HCT116 (cell line): ENCODE data around the gene TMEM132D. TPM values are rescaled to one million over a fixed set of nuclear protein-coding genes. Genes with fewer than 3 reads are reported as not detected.

Source experiments
- ATAC-seq: fragments of 200-7000 bp; cut with Tn5 transposase; 2 replicates; pipeline ENCODE4 v1.9.1; 2020; ENCODE audit warnings: mild to moderate bottlenecking, moderate library complexity
- BruUV-seq: library from RNA; stranded (reverse); fragments of 400-500 nt; replicated peaks from 2 replicates; lab custom pipeline; 2021; lab: Mats Ljungman, UMichigan
- CTCF ChIA-PET: fragments of 300-600 bp; sonication (Branson Sonifier 250); formaldehyde crosslinking; loops from one replicate; lab custom pipeline; 2021; ENCODE audit warnings: antibody characterized with exemption; lab: Charles Lee
- POLR2A ChIA-PET: fragments of 300-600, 350-600 bp; sonication (Branson Sonifier 250); formaldehyde crosslinking; loops from one replicate; lab custom pipeline; 2021; ENCODE audit warnings: antibody characterized with exemption; lab: Charles Lee
- RAD21 ChIA-PET, 2 experiments: fragments of 300-600 bp; sonication (Branson Sonifier 250); formaldehyde crosslinking; loops; one replicate each; lab custom pipeline; 2023; ENCODE audit warnings: low total read pairs in 2 of 2; ENCODE audit not compliant: uncharacterized antibody in 2 of 2, unreplicated experiment in 2 of 2, low non-redundant PET in 1 of 2; lab: Charles Lee
- DNase-seq: peaks from one replicate; pipeline ENCODE4 v3.0.0-alpha.2; 2010; ENCODE audit warnings: low read depth, low spot score
- H2AFZ ChIP-seq: fragments of 200-600 bp; shearing (Covaris generic), sonication (generic); 2 replicates; pipeline ENCODE4 v1.6.1; 2017; ENCODE audit warnings: low read depth, mixed run types, mixed read lengths, antibody characterized with exemption, low read length; ENCODE audit not compliant: poor library complexity, severe bottlenecking
- H3K27ac ChIP-seq: 2 replicates; pipeline ENCODE4 v1.5.1; 2012; ENCODE audit warnings: low read depth, low read length
- H3K27me3 ChIP-seq: fragments of 200-600 bp; sonication (generic); 2 replicates; pipeline ENCODE4 v1.6.1; 2016; ENCODE audit warnings: mixed run types, low read length, mixed read lengths; ENCODE audit not compliant: insufficient read depth
- H3K36me3 ChIP-seq, 2 experiments: fragments of 200-500 bp in 1 of 2; fragments of 200-600 bp in 1 of 2; sonication (Bioruptor generic) in 1 of 2; sonication (generic) in 1 of 2; 2 replicates each; pipeline versions ENCODE4 v1.5.1 to v1.6.1; 2014 to 2016; ENCODE audit warnings: low read length in 2 of 2, inconsistent platforms in 1 of 2, mixed read lengths in 1 of 2, mixed run types in 1 of 2; ENCODE audit not compliant: insufficient read depth in 2 of 2, control insufficient read depth in 1 of 2
- H3K4me1 ChIP-seq, 2 experiments: fragments of 200-600 bp in 1 of 2; sonication (generic) in 1 of 2; 2 replicates each; pipeline versions ENCODE4 v1.5.1 to v1.6.1; 2012 to 2017; ENCODE audit warnings: low read length in 2 of 2, inconsistent platforms in 1 of 2, mild to moderate bottlenecking in 1 of 2, mixed read lengths in 1 of 2, mixed run types in 1 of 2, moderate library complexity in 1 of 2; ENCODE audit not compliant: insufficient read depth in 2 of 2, control insufficient read depth in 1 of 2
- H3K4me2 ChIP-seq: fragments of 200-600 bp; sonication (generic); 2 replicates; pipeline ENCODE4 v1.6.1; 2017; ENCODE audit warnings: mixed run types, low read length, mixed read lengths
- H3K4me3 ChIP-seq, 2 experiments: fragments of 200-600 bp in 1 of 2; sonication (generic) in 1 of 2; replicated peaks in 1 of 2; 2 replicates each; pipeline ENCODE4 v1.5.1; 2011 to 2016; ENCODE audit warnings: low read length in 2 of 2, control low read depth in 1 of 2, low read depth in 1 of 2, mild to moderate bottlenecking in 1 of 2, mixed read lengths in 1 of 2, mixed run types in 1 of 2
- H3K79me2 ChIP-seq: fragments of 200-600 bp; sonication (generic); 2 replicates; pipeline ENCODE4 v1.6.1; 2017; ENCODE audit warnings: mild to moderate bottlenecking, mixed run types, low read length, moderate library complexity, mixed read lengths; ENCODE audit not compliant: insufficient read depth
- H3K9ac ChIP-seq: fragments of 200-600 bp; sonication (generic); 2 replicates; pipeline ENCODE4 v1.6.1; 2016; ENCODE audit warnings: low read length, mixed read lengths
- H3K9me2 ChIP-seq: fragments of 200-600 bp; sonication (generic), shearing (Covaris generic); 2 replicates; pipeline ENCODE4 v1.6.1; 2017; ENCODE audit warnings: mixed run types, mild to moderate bottlenecking, moderate library complexity; ENCODE audit not compliant: insufficient read depth
- H3K9me3 ChIP-seq, 2 experiments: fragments of 200-500 bp in 1 of 2; fragments of 200-600 bp in 1 of 2; sonication (Bioruptor generic) in 1 of 2; sonication (generic) in 1 of 2; 2 replicates each; pipeline ENCODE4 v1.6.1; 2014 to 2017; ENCODE audit warnings: low read length in 2 of 2, mixed read lengths in 2 of 2, inconsistent platforms in 1 of 2, low read depth in 1 of 2, mild to moderate bottlenecking in 1 of 2, mixed run types in 1 of 2, moderate library complexity in 1 of 2; ENCODE audit not compliant: control insufficient read depth in 1 of 2, insufficient read depth in 1 of 2
- H4K20me1 ChIP-seq: fragments of 200-600 bp; sonication (generic), shearing (Covaris generic); 2 replicates; pipeline ENCODE4 v1.6.1; 2017; ENCODE audit warnings: mixed run types, mild to moderate bottlenecking, moderate library complexity; ENCODE audit not compliant: insufficient read depth
- EZH2phosphoT487 ChIP-seq: fragments of 200-600 bp; IDR thresholded peaks from 2 replicates; pipeline ENCODE4 v1.6.1; 2018; ENCODE audit warnings: antibody characterized with exemption, borderline replicate concordance
- intact Hi-C: fragments of 100-400 bp; cut with micrococcal nuclease; formaldehyde crosslinking; loops from 2 replicates; pipeline ENCODE4 v1.10.0; 2022
- total RNA-seq: library from RNA; stranded (reverse); gene quantifications from one replicate; pipeline ENCODE4 v1.2.1, GENCODE V29; 2021; ENCODE audit not compliant: unreplicated experiment
- TF ChIP-seq, protein P1 (sequence below), 3 experiments: fragments of 200-600 bp in 1 of 3; sonication (generic) in 1 of 3; IDR thresholded peaks in 2 of 3; conservative IDR thresholded peaks in 1 of 3; 2 replicates each; pipeline ENCODE4 v1.5.1; 2012 to 2017; ENCODE audit warnings: low read depth in 2 of 3, low read length in 2 of 3, antibody characterized with exemption in 1 of 3, borderline replicate concordance in 1 of 3, control low read depth in 1 of 3, mild to moderate bottlenecking in 1 of 3, mixed read lengths in 1 of 3, mixed run types in 1 of 3, moderate library complexity in 1 of 3; ENCODE audit not compliant: insufficient read depth in 1 of 3
- TF ChIP-seq, protein P2 (sequence below): IDR thresholded peaks from 2 replicates; pipeline ENCODE4 v1.6.1; 2012; ENCODE audit warnings: low read depth

Gene TMEM132D
- total RNA-seq, 1 experiment from 2014 or later, result not detected

DNA sequence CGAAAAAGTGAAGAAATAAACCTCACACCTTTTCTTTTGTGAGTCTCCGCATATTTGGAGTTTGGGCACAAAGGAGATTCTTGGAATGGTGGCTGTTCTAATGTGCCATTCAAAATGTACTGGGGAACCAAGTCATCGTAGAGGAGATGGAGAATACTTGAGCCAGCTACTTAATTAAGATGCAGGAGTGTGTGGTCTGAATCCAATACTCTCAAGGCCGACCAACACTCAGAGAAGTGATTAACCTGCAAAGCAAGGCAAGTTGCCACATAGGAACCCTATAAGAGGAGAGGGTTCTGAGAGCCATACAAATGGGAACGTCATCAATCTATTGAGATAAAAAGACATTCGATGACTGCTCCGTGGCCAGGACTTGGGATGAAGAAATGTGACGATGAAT lies 603.8 kb downstream of the TMEM132D start (continued):
- TF ChIP-seq, protein P1, sequence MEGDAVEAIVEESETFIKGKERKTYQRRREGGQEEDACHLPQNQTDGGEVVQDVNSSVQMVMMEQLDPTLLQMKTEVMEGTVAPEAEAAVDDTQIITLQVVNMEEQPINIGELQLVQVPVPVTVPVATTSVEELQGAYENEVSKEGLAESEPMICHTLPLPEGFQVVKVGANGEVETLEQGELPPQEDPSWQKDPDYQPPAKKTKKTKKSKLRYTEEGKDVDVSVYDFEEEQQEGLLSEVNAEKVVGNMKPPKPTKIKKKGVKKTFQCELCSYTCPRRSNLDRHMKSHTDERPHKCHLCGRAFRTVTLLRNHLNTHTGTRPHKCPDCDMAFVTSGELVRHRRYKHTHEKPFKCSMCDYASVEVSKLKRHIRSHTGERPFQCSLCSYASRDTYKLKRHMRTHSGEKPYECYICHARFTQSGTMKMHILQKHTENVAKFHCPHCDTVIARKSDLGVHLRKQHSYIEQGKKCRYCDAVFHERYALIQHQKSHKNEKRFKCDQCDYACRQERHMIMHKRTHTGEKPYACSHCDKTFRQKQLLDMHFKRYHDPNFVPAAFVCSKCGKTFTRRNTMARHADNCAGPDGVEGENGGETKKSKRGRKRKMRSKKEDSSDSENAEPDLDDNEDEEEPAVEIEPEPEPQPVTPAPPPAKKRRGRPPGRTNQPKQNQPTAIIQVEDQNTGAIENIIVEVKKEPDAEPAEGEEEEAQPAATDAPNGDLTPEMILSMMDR (IDR thresholded peaks at IDR 0.05 in 2 of 3, conservative IDR thresholded peaks at IDR 0.05 in 1 of 3; ENCODE audit: borderline replicate concordance in 1 of 3, insufficient read depth in 1 of 3, low read depth in 2 of 3, low read length in 2 of 3), result no peak
- TF ChIP-seq, protein P2, sequence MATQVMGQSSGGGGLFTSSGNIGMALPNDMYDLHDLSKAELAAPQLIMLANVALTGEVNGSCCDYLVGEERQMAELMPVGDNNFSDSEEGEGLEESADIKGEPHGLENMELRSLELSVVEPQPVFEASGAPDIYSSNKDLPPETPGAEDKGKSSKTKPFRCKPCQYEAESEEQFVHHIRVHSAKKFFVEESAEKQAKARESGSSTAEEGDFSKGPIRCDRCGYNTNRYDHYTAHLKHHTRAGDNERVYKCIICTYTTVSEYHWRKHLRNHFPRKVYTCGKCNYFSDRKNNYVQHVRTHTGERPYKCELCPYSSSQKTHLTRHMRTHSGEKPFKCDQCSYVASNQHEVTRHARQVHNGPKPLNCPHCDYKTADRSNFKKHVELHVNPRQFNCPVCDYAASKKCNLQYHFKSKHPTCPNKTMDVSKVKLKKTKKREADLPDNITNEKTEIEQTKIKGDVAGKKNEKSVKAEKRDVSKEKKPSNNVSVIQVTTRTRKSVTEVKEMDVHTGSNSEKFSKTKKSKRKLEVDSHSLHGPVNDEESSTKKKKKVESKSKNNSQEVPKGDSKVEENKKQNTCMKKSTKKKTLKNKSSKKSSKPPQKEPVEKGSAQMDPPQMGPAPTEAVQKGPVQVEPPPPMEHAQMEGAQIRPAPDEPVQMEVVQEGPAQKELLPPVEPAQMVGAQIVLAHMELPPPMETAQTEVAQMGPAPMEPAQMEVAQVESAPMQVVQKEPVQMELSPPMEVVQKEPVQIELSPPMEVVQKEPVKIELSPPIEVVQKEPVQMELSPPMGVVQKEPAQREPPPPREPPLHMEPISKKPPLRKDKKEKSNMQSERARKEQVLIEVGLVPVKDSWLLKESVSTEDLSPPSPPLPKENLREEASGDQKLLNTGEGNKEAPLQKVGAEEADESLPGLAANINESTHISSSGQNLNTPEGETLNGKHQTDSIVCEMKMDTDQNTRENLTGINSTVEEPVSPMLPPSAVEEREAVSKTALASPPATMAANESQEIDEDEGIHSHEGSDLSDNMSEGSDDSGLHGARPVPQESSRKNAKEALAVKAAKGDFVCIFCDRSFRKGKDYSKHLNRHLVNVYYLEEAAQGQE, result no peak

- Histone ChIP-seq H3K36me3 (no peaks in the 10 kb centered on the region), H2AFZ (no peak overlapping the region), H3K79me2 (no peaks in the 10 kb centered on the region), H3K27ac (no peak overlapping the region), H3K4me3 (no peak overlapping the region), H3K9ac (no peak overlapping the region), H4K20me1 (no peaks in the 10 kb centered on the region), H3K4me1 (no peaks in the 10 kb centered on the region)
- RAD21 ChIA-PET, result no interaction called here
- intact Hi-C loops, result no loop called here
- no peak for ATAC-seq
- no TSS peak for BruUV-seq
- POLR2A ChIA-PET, result no interaction called here
- no peak for DNase-seq
- TF ChIP-seq, protein P2, result no peak
- no peak for TF ChIP-seq EZH2phosphoT487
- TF ChIP-seq, all 23 proteins: peak for 0
- no peak overlapping the region for H3K4me2 ChIP-seq
- CTCF ChIA-PET, result no interaction called here
- no peaks in the 10 kb centered on the region for H3K9me2 ChIP-seq
- no peaks in the 10 kb centered on the region for H3K27me3 ChIP-seq
- peaks cover 10% of the 10 kb centered on the region in 2 experiments; a peak in 2 of 4 replicates for H3K9me3 ChIP-seq
Observed at GRCh38 chr12:129298921-129299320, 604.9 kb downstream of the TMEM132D start.
